ENCODE results near the gene MCF2L2. TPM values are rescaled to one million over a fixed set of nuclear protein-coding genes. Genes with fewer than 3 reads are reported as not detected.
"Not testable (repeated sequence)": the region's sequence is repeated elsewhere in the genome, so short reads cannot be mapped to it uniquely, and the experiment has no call there.

MCF2L2 gene
- polyA plus RNA-seq, 1 donor, result 0.25 TPM

DNA sequence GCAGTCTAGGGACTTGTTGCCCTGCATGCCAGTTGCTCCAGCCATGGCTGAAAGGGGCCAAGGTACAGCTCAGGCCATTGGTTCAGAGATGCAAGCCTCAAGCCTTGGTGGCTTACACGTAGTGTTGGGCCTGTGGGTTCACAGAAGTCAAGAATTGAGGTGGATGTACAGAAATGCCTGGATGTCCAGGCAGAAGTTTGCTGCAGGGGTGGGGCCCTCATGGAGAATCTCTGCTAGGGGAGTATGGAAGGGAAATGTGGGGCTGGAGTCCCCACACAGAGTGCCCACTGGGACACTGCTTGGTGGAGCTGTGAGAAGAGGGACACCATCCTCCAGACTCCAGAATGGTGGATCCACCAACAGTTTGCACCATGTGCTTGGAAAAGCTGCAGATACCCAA, 186.0 kb downstream of the MCF2L2 start:
- no peak for DNase-seq (ENCODE audit: low read depth)

DNA sequence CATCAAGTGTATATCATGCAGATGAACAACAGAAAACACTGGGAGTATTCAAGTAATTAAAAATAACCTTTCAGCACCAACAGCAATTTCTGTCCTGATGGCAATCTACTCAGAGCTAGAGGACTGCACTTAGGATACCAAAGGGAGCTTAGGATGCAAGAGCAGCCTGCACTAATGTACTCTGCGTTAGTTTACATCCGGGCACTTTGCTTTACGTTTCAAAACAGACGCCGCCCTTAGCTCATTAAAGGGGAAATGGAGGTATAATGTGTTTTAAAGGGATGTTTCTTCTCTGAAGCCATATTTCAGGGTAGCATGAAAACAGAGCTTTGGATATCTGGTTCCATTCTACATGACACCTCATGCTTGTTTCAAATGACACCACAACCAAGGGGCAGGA, 189.4 kb downstream of the MCF2L2 start:
- DNase-seq (ENCODE audit: low read depth), result no peak

DNA sequence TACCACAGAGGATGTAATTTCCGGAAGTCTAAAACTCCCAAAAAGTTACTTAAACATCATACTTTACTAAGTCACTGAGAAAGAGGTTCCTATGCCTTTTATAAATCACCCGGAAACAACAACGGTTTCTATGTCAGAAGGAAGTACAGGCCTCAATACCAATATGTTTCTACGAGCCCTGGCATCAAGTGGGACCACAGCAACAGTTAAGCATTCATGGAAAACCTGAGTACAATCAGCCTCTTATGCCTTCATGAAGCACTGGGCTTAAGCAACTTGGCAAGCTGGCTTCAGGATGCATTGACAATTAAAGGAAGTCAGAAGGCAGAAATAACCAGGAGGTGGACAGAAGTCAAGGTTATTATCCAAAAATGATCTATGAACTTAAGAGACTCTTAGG, 194.5 kb downstream of the MCF2L2 start:
- no peak for DNase-seq (ENCODE audit: low read depth)

DNA sequence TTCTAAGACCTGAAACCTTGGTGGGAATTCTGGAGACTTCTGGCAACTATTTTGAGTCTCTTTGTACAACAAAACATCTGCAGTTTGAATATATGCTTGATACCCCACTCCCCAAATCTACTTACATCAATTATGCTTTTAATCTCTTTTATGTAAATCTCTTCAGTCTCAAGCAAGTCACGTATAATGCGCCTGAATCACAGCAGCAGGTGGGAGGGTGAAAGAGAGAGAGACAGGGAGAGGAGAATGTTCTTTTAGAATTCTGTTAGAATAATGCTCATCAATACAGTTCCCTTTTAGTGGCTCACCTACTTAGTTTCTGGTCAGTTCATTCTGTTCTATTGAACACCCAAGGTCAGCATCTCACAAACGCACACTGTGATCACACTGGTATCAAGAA, 197.6 kb downstream of the MCF2L2 start:
- DNase-seq (ENCODE audit: low read depth), result no peak

DNA sequence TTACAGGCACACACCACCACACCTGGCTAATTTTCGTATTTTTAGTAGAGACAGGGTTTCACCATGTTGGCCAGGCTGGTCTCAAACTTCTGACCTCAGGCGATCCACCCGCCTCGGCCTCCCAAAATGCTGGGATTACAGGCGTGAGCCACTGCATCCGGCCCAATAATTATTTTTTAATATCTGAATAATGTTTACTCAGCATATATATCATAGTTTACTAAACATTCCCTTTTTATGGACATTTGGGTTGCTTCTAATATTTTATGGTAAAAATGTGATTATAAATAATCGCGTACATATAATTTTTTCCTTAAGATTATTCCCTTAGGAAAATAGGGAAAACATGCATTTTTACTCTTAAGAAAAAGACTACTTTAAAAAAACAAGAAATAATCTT, 198.2 kb downstream of the MCF2L2 start:
- not testable (repeated sequence) for DNase-seq (ENCODE audit: low read depth)

DNA sequence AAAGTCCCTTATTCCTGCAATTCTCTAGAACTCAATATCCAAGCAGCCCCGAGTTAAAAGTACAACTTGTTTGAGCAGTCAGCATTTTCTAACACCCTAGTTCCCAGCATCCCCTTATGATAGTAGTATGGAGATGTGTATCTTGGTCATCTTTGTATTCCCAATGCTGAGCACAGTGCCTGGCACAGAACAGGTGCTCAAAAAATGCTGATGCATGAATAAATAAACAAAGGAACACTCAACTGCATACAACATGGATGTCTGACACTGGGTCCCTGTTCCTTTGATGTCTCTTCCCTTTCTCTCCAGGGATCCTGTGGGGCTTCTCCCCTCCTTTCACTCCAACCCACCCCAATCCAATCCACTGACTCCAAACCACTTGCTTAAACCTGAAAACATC, 199.2 kb downstream of the MCF2L2 start:
- no peak for DNase-seq (ENCODE audit: low read depth)

DNA sequence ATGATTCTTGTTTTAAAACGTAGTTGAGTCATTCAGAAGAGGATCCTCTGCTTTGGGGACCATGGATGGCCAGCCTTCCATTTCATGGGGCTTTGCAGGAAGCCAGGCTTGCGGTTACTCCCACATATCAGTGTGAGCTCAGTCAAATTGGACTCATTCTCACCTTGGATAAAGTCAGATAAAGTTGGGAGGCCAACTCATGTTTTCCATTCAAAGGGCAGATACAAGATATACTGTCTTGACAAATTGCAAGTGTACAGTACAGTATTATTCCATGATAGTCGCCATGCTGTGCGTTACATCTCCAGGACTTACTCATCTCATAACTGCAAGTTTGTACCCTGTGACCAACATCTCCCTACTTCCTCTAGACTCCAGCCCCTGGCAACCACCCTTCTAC, 200.8 kb downstream of the MCF2L2 start:
- DNase-seq (ENCODE audit: low read depth), result no peak

DNA sequence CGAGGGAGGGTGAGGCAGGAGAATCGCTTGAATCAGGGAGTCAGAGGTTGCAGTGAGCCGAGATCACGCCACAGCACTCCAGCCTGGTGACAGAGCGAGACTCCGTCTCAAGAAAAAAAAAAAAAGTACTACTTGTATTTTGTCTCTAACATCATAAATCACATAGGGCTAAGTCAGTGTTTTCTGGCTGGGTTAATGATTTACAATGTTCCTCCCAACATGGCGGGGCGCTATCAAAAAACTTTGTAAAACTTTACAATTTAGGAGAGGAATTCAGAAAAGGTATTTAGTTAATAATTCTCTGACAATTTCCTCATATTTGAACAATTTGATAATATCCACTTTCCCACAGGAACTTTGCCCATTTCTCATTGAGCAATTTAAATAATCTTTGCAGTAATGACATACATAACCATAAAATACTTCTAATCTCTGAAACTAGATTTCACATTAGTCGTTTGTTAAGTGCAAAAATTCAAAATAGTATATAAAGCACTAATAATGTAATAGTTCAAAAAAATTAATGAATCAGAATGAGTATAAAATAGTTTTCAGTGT, 202.0 kb downstream of the MCF2L2 start:
- no peak for DNase-seq (ENCODE audit: low read depth)

DNA sequence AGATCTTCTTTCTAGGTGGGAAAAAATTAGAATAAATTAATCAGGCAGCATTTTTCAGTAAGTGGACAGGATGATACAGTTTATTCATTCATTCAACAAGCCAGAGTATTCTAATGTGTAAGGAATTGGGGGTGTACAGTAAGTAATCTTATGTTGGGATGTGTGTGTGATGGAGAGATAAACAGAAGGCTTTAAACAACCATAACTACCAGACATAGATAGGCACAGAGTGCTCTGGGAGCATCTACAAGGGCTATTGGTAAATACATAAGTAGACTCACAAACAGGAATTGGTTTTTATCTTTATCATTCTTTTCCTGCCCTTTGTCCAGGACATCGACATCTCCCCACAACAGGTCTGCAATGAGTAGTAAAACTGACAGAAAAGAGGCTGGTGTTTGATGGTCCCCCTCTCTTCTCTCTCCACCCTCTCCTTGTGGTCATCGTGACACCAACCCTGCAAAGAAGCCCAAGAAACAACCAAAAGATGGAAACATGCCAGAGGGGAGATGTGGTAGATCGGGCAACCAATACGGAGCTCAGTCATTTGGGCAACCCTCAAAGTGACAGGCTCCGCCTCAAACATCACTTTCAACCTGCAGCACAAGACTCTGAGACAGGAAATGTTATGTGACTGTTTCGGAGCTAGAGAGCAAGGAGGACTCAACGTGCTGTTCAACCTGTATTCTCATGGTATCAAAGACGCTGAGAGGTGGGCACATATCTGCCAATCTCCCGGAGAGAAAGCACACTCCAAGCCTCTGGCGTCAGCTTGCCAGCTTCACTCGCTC, 204.0 kb downstream of the MCF2L2 start:
- no peak for DNase-seq (ENCODE audit: low read depth)

DNA sequence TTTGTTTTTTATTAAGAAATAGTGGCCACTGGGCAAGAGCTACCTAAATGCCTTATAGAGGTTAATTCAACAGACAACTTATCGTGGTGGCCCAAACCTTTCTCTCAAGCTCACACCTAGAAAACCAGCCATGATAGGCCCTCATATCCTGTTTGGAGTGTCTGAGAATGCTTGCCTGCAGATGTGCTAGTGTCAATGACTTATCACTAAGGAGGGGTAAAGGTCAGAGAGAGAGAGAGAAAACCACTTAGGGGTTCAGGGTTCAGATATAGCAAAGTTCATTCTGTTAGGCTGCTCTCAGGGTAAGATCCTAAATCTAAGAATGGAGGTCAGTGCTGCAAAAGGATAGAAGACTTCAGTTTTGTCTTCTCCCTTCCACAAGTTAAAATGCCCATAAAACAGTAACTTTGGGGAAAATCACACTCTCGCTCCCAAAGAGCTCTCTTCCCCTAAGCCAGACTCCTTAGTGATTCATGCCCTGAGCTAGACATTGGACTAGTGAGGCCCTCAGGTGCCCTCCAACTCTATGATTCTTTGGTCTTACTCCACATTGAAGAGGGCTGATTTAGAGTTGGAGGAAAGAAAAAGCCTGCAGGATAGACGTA, 205.7 kb downstream of the MCF2L2 start:
- no peak for DNase-seq (ENCODE audit: low read depth)

DNA sequence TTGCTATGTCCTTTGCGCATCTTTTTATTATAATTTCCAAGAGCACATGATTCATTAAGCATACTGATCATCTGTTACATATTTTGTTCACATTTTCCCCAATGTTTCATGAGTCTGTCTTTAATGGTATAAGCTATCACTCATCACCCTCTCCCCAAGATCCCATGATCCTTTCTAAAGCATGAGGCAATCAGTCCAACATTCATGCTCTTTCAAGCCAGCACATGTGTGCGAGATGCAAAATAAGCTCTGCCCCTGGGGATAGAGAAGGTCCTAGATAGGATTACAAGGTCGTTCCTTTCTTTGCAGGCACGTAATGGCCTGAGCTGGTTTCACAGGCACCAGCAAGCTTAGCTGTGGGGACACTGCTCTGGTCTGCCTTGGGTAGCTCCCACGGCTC, 207.6 kb downstream of the MCF2L2 start:
- DNase-seq (ENCODE audit: low read depth), result no peak

DNA sequence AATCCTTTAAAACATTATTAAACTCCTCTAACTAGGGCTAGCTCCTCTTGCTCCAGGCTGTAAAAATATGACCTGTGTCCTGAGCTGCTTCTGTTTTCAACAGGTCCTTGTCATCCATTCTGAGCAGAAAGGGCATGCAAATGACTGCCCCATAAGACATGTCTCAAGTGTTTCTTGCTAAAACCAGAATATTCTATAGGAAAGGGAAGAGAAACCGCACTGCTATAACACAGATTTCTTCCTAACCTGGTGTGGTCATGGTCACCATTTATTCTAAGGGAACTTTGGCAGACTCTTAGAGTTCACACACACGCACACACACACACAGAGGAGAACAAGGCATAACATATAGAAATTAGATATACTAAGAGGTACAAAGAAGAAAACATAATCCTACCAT, 209.6 kb downstream of the MCF2L2 start:
- DNase-seq (ENCODE audit: low read depth), result no peak

DNA sequence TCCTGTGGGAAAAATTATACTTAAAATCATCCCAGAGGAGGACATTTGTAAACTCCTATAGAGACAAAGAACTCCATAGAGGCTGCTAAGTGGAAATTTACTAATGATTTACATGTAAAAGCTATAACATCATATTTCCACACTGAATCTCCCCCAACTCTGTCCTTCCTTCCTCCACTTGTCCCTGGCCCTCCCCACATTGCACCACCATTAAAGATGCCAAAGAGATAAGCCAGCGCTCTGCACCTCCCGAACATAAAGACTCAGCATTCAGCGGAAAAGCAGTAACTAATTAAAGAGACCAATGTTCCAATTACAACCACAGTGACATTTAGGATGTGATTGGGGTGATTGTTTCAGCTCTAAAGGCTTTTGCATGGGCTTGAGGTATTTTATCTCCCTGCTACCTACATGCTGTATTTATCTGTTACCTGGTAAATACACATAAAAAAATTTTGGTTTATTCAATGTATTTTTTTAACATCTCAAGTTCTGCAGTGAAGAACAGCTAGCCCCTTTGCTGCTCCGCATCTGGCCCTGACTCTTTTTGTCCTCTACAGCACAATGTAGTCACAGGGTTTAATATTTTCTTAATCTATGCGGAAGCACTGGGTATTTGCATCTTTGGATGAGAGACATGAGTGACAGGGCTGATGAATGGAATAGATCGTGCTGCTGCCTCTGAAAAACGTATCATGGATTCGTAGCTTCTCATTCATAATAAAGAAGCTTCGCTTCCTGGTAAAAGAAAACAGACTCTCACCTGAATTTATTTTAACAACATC, 210.7 kb downstream of the MCF2L2 start:
- DNase-seq (ENCODE audit: low read depth), result no peak

DNA sequence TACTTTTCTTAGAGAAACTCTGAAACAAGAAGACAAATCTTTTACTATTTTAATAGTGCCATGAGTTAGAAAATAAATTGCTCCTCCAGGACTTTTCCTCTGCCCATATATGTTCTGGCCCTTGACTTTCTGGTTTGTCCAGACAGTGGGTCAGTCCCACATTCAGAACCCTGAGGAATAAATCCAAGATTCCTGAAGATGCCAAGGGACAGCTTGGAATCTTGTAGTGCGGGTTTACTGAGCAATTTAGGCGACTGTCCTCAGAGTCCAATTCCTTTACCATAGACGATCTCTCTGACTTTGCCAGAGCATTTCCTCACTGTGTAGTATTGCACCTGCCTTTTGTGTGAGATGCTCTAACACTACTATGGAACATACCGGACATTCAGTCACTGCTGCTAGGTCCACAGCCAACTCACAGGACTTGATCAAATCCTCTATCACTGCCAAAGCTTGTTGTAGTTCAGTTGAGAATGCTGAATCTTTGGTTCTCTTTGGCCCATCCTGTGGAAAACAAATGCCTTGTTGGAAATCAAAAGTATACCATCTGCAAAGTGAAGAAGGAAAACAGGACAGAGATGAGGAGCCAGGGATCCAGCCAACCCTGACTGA, 212.7 kb downstream of the MCF2L2 start:
- no peak for DNase-seq (ENCODE audit: low read depth)

DNA sequence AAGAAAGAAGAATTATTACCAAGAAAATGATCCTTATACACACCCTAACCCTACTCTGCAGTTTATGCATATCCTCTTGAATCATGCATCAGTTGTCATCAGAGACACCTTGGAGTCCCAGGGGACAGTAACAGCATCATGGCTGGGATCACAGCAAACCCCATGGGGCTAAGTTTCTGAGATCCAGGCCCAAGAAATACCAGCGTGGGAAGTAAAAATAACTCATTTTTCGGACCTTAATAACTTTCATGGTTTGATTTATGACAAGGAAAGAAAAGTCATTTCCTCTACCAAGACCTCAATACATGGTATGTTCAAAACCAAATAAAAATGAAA, 214.2 kb downstream of the MCF2L2 start:
- no peak for DNase-seq (ENCODE audit: low read depth)

DNA sequence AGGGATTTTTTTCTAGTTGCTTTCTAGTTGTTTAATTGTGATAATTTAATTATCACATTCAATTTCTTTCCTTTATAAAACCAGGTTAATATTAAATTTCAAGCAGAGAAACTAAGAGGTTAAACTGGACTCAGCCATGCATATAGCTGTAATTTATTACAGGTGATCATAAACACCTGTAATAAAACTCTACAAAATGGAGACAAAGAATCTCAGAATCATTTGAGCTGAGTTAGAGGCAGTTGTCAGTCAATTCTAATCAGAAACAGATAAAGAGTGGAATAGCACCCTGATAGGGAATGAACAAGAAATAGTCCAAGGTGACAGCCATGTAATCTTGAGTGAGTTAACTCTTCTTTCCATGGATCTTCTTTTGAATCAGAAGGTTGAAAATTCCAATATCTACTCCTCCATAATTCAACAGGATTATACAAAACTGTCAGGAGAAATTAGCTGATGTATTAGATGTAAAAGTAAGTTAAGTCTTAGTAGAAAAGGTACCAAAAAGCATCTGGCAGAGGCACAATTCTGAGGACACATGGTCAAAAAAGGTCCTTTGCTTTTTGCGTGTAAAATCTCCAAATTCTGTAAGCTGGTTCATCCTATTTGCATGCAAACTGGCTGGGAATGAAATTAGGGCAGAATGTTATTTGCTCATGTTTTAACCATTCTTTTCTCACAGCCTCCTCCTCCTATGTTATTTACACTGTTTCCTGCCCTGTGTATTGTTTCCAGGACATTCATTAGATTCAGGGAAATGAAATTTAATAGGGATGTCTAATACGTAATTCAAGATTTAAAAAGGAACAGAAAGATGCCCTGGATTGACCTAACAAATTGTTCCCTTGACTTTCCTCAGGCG, 214.8 kb downstream of the MCF2L2 start:
- DNase-seq (ENCODE audit: low read depth), result no peak

DNA sequence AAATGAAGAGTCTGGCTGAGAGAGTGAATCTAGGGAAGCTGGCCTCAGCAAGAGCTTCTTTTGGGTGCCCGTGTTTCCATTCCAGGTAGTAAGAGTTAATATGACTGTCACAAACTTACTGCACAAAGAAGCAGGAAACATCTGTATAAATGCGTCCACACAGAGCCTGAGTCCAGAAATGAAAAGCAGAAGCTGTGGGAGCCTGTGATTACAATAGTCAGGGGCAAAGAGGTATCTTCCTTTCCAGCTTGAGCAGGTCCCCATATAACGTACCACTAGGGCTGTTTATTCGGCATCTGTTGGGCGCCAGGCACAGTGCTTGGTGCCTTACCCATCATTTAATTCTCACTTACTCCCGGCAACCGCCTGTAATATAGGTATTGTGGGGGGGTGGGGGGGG, 215.9 kb downstream of the MCF2L2 start:
- DNase-seq (ENCODE audit: low read depth), result peak; percentile 26

DNA sequence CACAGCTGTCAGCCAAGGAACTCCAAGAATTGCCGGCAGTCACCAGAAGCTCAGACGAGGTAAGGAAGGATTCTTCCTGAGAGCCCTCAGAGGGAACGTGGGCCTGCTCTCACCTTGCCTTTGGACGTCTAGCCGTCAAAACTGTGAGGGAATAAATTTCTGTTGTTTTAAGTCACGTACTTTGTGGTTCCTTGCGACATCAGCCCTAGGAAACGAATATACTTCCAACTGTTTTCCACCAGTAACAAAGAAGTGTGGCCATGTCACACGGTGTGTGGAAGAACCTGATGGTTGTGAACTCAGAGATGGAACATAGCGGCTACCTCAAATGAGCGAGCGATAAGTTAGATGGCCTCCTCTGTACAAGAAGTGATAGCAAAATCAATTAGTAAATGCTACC, 216.3 kb downstream of the MCF2L2 start:
- no peak for DNase-seq (ENCODE audit: low read depth)

DNA sequence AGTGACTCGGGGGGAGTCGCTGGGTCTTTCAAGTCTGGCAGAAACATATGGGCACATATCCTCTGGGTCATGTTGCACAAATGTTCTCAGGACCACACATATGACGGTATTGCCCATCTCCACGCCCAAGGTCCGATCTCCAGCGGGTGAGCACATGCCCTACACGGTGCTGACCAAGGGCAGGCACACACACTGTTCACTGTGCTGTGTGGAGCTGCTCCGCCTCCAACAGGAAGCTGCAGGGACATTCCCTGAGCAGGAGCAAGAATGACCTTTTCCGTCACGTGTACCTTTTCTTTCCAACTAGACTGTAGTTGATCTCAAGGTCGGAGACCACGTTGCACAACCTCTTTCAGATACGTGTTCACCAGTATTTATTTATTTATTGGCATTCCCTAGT, 217.1 kb downstream of the MCF2L2 start:
- DNase-seq (ENCODE audit: low read depth), result no peak

DNA sequence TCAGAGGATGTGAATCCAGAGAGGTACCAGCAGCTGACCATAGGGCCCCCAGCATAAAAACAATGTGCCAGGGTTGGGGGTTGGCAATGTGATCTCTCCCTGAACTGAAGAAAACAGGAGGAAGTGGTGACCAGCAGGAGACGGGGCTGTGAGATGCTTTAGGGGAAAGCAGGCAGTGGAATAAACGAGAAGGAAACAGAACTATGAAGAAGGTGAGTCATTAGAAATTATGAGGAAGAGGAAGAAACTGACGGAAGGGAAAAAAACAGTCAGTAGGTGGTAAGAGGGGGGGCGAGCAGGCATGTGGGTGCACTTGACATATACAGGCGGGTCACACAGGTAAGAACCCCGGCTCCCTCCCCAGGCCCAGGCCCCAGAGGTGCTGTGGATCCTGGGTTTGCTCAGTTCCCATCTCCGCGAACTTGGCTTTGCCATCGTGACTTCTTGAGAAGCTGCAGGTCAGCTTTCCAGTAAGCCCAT, 217.5 kb downstream of the MCF2L2 start:
- no peak for DNase-seq (ENCODE audit: low read depth)

DNA sequence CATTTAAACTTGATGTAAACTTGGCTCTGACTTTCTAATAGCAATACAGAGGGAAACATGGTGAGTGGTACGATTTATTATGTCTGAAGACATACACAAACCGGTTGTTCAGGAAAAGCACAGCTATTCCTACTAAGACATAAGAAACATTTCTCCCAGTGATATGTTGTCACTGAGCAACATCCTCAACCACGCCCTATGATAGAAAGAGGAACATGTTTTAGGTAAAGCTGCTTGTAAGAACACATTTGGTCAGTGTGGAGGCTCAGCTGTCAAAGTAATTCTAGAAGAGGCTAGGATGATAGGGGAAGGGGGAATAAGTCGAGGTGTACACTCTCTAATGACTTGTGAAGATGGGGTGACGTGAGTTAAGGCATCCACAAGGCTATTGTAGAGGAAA, 218.1 kb downstream of the MCF2L2 start:
- DNase-seq (ENCODE audit: low read depth), result no peak
